DOHH2 (cell line): Measurements from ENCODE around the gene LY6G5B.

Experiments
- EZH2phosphoT487 ChIP-seq: fragments of 200-600 bp; sonication (generic); IDR thresholded peaks from 2 replicates; pipeline ENCODE4 v1.6.1; 2017; ENCODE audit warnings: borderline replicate concordance, mild to moderate bottlenecking, antibody characterized with exemption, low read length, moderate library complexity, mixed read lengths
- TF ChIP-seq, protein P1 (sequence below): fragments of 200-600 bp; sonication (generic); IDR thresholded peaks from one replicate; pipeline ENCODE4 v1.5.1; 2014; ENCODE audit warnings: antibody characterized with exemption, mild to moderate bottlenecking, low read depth, low read length; ENCODE audit not compliant: poor library complexity, severe bottlenecking

DNA sequence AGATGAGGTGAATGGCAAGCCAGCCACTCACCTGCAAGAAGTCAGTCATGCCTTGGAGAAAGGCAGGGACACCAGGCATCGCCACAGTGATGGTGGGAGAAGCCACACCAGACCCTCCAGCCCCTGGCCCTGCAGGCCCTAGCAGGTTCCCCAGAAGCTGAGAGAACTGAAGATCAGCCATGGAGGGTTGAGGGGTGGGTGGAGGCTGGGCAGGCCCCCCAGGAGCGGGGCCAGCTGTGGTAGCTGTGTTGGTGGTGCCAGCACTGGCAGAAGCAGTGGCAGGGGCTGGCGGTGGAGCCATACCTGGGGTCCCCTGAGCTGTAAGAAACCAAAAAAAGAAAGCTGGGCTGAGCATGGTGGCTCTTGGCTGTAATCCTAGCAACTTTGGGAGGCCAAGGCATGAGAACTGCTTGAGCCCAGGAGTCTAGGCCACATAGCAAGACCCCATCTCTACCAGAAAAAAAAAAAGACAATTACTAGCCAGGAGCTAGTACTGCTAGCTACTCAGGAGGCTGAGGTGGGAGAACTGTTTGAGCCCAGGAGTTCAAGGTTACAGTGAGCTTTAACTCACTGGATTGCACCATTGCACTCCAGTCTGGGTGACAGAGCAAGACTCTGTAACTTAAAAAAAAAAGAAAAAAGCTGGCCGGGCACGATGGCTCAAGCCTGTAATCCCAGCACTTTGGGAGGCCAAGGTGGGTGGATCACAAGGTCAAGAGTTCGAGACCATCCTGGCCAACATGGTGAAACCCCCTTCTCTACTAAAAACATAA lies 26.8 kb upstream of the LY6G5B start:
- TF ChIP-seq, protein P1, sequence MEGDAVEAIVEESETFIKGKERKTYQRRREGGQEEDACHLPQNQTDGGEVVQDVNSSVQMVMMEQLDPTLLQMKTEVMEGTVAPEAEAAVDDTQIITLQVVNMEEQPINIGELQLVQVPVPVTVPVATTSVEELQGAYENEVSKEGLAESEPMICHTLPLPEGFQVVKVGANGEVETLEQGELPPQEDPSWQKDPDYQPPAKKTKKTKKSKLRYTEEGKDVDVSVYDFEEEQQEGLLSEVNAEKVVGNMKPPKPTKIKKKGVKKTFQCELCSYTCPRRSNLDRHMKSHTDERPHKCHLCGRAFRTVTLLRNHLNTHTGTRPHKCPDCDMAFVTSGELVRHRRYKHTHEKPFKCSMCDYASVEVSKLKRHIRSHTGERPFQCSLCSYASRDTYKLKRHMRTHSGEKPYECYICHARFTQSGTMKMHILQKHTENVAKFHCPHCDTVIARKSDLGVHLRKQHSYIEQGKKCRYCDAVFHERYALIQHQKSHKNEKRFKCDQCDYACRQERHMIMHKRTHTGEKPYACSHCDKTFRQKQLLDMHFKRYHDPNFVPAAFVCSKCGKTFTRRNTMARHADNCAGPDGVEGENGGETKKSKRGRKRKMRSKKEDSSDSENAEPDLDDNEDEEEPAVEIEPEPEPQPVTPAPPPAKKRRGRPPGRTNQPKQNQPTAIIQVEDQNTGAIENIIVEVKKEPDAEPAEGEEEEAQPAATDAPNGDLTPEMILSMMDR, result no peak
- no peak for TF ChIP-seq EZH2phosphoT487
